Measurements from ENCODE around the gene CDK2AP2. TPM values are rescaled to one million over a fixed set of nuclear protein-coding genes. Genes with fewer than 3 reads are reported as not detected.

Gene CDK2AP2
- total and polyA plus RNA-seq, 2 experiments from 2014 or later, result 48.6 to 120 TPM

- TF ChIP-seq ZNF462 (CRISPR knock-in tag; IDR thresholded peaks at IDR 0.05), result no peak
- no peak for TF ChIP-seq CTCF (conservative IDR thresholded peaks at IDR 0.05; ENCODE audit: low read depth in 2 of 2)
- TF ChIP-seq CREB1 (CRISPR knock-in tag; IDR thresholded peaks at IDR 0.05; ENCODE audit: low read depth), result no peak
These were observed 39.6 kb downstream of the CDK2AP2 start (continued) for GRCh38 chr11:67468456-67468758.

- H3K79me2 ChIP-seq (replicated peaks; ENCODE audit: insufficient read depth), result peaks cover 9% of the 10 kb centered on the region; the same call in 1 of the 2 replicates
- no peaks in the 10 kb centered on the region for H3K36me3 ChIP-seq (ENCODE audit: insufficient read depth)
- Mint-ChIP-seq H3K36me3 (ENCODE audit: low read depth) (no peaks in the 10 kb centered on the region; the same call in 2 of the 3 replicates), H3K27ac (peak overlapping the region; percentile 93), H3K4me1 (peaks cover 15% of the 10 kb centered on the region), H3K9me3 (no peaks in the 10 kb centered on the region), H3K27me3 (ENCODE audit: insufficient read depth, low read depth, poor library complexity) (peaks cover 20% of the 10 kb centered on the region), H3K4me3 (peak overlapping the region; percentile 88)
- ATAC-seq, result no peak
- no peak for TF ChIP-seq ZNF462 (CRISPR knock-in tag; IDR thresholded peaks at IDR 0.05)
- peak overlapping the region; percentile 93 for H3K4me2 ChIP-seq
- no peaks in the 10 kb centered on the region for H4K20me1 ChIP-seq (replicated peaks; ENCODE audit: insufficient read depth)
- H3K9me2 ChIP-seq (ENCODE audit: insufficient read depth), result no peaks in the 10 kb centered on the region
- no peaks in the 10 kb centered on the region for H3F3A ChIP-seq (replicated peaks; ENCODE audit: low read depth)
- no peak for DNase-seq (ENCODE audit: low spot score)
- no peaks in the 10 kb centered on the region for H3K27me3 ChIP-seq (ENCODE audit: insufficient read depth)
- peaks cover 13% of the 10 kb centered on the region; the same call in 1 of the 2 replicates for H3K4me1 ChIP-seq (ENCODE audit: insufficient read depth)
- peak overlapping the region; percentile 92 for H3K4me3 ChIP-seq
- H3K27ac ChIP-seq (ENCODE audit: low read depth), result no peak overlapping the region
- H2AFZ ChIP-seq, result no peak overlapping the region; the same call in 1 of the 2 replicates
These were observed 39.9 kb downstream of the CDK2AP2 start for GRCh38 chr11:67468056-67468455.

Data from GM23338 (cell line).